ENCODE data around the gene FAM234A. TPM values are rescaled to one million over a fixed set of nuclear protein-coding genes. Genes with fewer than 3 reads are reported as not detected.

The FAM234A gene
- total RNA-seq, 1 donor from 2014 or later = 87.6 TPM

DNA sequence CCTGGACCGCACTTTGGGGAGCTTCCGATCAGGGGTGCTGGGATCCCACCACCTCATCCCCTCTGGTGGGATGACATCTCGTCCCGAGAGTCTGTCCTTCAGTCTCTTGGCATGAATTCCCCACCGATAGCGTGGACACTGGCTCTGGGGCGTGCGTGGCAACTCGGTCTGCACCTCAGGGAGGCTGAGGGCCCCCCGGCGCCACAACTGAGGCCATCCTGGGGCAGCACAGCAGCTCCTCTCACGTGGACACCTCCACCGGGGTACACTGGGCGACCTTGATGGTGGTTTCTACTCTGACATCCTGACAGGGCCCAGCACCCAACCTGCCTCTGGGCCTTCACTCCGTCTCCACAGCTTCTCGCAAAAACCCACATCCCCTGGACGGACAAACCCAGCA is 56.9 kb downstream of the FAM234A start:
- TF ChIP-seq, protein P1, sequence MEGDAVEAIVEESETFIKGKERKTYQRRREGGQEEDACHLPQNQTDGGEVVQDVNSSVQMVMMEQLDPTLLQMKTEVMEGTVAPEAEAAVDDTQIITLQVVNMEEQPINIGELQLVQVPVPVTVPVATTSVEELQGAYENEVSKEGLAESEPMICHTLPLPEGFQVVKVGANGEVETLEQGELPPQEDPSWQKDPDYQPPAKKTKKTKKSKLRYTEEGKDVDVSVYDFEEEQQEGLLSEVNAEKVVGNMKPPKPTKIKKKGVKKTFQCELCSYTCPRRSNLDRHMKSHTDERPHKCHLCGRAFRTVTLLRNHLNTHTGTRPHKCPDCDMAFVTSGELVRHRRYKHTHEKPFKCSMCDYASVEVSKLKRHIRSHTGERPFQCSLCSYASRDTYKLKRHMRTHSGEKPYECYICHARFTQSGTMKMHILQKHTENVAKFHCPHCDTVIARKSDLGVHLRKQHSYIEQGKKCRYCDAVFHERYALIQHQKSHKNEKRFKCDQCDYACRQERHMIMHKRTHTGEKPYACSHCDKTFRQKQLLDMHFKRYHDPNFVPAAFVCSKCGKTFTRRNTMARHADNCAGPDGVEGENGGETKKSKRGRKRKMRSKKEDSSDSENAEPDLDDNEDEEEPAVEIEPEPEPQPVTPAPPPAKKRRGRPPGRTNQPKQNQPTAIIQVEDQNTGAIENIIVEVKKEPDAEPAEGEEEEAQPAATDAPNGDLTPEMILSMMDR (conservative IDR thresholded peaks at IDR 0.05; ENCODE audit: low read depth, low read length) = no peak
- H3K4me3 ChIP-seq (ENCODE audit: low read depth, low read length) = no peak overlapping the region
- DNase-seq (ENCODE audit: low read depth) = no peak

DNA sequence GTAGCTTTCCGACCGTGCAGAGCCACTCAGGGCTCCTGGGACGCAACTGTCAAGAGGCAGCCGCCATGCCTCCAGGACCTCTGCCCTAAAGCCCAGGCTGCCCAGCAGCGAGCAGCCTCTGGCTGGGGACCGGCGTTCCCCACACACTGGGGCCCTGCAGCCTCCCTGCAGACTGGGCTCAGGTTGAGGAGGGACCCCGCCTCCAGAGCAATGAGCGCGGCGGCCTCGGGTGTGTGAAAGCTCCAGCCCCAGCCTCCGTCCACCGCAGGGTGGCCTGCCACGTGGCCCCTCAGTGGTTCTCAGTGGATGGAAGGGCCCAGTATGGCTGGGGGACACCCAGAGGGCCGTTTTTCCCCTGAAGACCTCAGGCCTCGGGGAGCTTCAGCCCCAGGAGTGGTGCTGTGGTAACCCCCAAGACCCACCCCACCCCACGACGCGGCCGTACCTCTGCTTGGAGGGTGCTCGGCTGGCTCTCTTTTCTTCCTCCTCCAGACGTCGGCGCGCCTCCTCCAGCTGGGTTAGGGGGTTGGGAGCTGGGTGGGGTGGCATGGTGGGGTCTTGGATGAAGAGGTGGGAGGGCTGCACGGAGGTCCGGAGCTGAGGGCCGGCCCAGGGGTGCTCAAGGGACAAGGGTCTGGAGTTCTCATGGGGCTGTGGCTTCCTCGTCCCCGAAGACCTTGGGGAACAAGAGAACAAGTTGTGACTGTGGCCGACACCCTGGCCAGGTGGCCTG is 58.6 kb downstream of the FAM234A start:
- no peak for DNase-seq (ENCODE audit: low read depth)
- H3K4me3 ChIP-seq (ENCODE audit: low read depth, low read length) = no peak overlapping the region

DNA sequence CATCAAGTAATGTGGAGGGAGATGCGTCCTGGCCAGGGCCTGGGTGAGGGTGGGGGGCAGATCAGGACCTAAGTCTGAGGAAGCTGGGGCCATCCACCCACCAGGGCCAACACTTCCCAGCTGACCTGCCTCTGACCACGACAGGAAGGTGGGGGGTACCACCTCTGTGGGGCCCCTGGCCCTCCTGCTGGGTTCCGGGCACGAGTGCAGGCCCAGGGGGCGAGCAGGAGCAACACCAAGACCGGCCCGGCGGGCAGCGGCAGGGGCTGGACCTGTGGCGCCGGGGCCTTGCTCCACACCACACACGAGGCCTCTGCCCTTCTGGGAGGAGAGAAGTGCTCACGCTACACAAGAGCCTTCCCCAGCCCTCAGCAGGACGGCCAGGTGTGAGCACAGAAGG is 61.7 kb downstream of the FAM234A start:
- H3K4me3 ChIP-seq (ENCODE audit: low read depth, low read length) = no peak overlapping the region
- no peak for DNase-seq (ENCODE audit: low read depth)
- TF ChIP-seq, protein P1 (conservative IDR thresholded peaks at IDR 0.05; ENCODE audit: low read depth, low read length) = no peak

More for the DNA sequence above, 58.6 kb downstream of the FAM234A start:
- TF ChIP-seq, protein P1 (conservative IDR thresholded peaks at IDR 0.05; ENCODE audit: low read depth, low read length) = no peak

DNA sequence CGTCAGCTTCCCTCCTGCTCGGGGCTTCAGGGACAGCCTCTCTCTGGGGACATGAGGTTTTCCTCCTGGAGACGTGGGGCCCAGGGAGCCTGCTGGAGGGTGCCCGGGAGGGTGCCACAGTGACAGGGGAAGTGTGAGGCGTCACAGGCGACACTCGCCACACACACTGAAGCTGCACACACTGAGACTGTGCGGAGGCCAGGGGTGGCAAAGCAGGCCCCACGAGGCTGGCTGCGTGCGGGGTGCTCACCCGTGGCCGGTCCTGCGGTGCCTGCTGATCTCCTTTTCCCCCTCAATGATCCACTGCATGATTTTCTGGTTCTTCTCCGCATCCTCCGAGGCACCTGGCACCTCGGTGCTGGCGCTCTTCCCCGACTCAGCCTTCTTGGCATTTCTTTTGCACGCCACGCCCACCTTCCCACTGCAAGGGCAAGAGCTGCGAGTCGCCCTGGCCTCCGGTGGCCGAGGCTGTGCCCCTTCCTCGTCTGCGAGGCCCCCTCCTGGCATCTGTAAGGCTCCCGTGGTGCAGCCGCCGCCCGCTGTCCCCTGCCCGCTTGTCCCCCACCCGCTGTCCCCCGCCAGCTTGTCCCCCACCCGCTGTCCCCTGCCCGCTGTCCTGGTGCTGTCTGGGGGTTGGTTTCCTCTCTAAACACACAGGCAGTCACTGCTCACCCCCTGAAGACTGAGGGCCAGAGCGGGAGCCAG is 62.3 kb downstream of the FAM234A start:
- no peak overlapping the region for H3K4me3 ChIP-seq (ENCODE audit: low read depth, low read length)
- no peak for DNase-seq (ENCODE audit: low read depth)
- TF ChIP-seq, protein P1 (conservative IDR thresholded peaks at IDR 0.05; ENCODE audit: low read depth, low read length) = no peak

DNA sequence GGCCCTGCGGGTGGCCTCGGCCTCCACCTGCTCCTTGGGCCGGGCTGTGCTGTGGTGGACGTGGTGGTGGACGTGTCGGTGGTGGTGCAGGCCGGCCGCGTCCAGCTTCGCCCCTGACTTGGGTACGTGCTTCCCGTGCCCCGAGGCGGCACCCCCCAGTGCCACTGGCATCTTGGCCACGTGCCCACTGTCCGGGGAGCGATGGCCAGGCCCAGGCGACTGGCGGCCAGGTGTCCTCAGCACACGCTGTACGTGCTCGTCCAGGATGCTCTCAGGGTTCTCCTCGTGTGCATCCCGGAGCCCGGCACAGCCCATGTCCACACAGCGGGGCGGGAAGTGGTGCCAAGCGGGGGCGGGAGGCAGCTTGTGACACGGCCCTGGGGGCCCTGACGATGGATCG is 63.2 kb downstream of the FAM234A start:
- no peak overlapping the region for H3K4me3 ChIP-seq (ENCODE audit: low read depth, low read length)
- DNase-seq (ENCODE audit: low read depth) = no peak
- TF ChIP-seq, protein P1 (conservative IDR thresholded peaks at IDR 0.05; ENCODE audit: low read depth, low read length) = no peak

DNA sequence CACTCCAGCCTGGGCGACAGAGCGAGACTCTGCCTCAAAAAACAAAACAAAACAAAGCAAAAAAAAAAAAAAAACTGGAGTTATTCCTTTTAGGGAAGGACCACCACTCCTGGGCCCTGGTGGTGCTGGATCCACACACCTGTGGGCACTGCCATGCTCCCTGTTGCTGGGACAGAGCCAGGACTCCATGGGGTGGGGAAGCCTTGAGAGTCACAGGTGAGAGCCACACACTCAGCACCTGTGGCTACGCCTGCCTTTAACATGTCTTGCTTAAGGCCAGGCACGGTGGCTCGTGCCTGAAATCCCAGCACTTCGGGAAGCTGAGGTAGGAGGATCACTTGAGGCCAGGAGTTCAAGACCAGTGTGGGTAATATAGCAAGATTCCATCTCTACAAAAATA is 66.6 kb downstream of the FAM234A start:
- H3K4me3 ChIP-seq (ENCODE audit: low read depth, low read length) = no peak overlapping the region
- no peak for DNase-seq (ENCODE audit: low read depth)
- TF ChIP-seq, protein P1 (conservative IDR thresholded peaks at IDR 0.05; ENCODE audit: low read depth, low read length) = no peak

Data from epithelial cell of proximal tubule (primary cell).